GM18505 (cell line): Measurements from ENCODE around the gene NPC1.

Experiments used
- ATAC-seq: cut with Tn5 transposase; IDR thresholded peaks from one replicate; pipeline ENCODE4 v1.9.1; 2021; ENCODE audit not compliant: unreplicated experiment
- POLR2A ChIP-seq: IDR thresholded peaks from 4 replicates; pipeline ENCODE4 v1.6.1; 2011; ENCODE audit warnings: borderline replicate concordance; ENCODE audit not compliant: insufficient read depth, insufficient read length; ENCODE audit errors: extremely low read depth

NPC1 gene

GRCh38 chr18:23575309-23575651 is 11.0 kb downstream of the NPC1 start:
- no peak for ATAC-seq
- no peak for TF ChIP-seq POLR2A

GRCh38 chr18:23574611-23575308 is 11.5 kb downstream of the NPC1 start:
- ATAC-seq, result no peak
- no peak for TF ChIP-seq POLR2A

GRCh38 chr18:23573626-23574431 is 12.5 kb downstream of the NPC1 start:
- TF ChIP-seq POLR2A, result no peak
- ATAC-seq, result no peak

GRCh38 chr18:23573020-23573419 is 13.3 kb downstream of the NPC1 start:
- TF ChIP-seq POLR2A, result no peak
- no peak for ATAC-seq

GRCh38 chr18:23572570-23572969 is 13.7 kb downstream of the NPC1 start:
- no peak for TF ChIP-seq POLR2A
- ATAC-seq, result no peak

GRCh38 chr18:23572012-23572411 is 14.3 kb downstream of the NPC1 start:
- TF ChIP-seq POLR2A, result no peak
- no peak for ATAC-seq

- TF ChIP-seq POLR2A, result no peak
- ATAC-seq, result no peak
Observed at GRCh38 chr18:23570912-23571504, 15.3 kb downstream of the NPC1 start.

GRCh38 chr18:23569299-23570063 is 16.8 kb downstream of the NPC1 start:
- ATAC-seq, result no peak
- no peak for TF ChIP-seq POLR2A

GRCh38 chr18:23568281-23569138 is 17.8 kb downstream of the NPC1 start:
- no peak for ATAC-seq
- no peak for TF ChIP-seq POLR2A

GRCh38 chr18:23567671-23568070 is 18.6 kb downstream of the NPC1 start:
- no peak for TF ChIP-seq POLR2A
- no peak for ATAC-seq

- ATAC-seq, result no peak
- no peak for TF ChIP-seq POLR2A
Observed at GRCh38 chr18:23565916-23566547, 20.3 kb downstream of the NPC1 start.
